Retinal pigment epithelial cell (primary cell): ENCODE data around the gene CHMP6.

Experiments
- DNase-seq: peaks from one replicate; pipeline ENCODE4 v3.0.0-alpha.2; 2010; ENCODE audit warnings: low read depth
- H3K4me3 ChIP-seq: 2 replicates; pipeline ENCODE4 v1.5.1; 2011; ENCODE audit warnings: mild to moderate bottlenecking, low read length, control low read depth, moderate library complexity
- TF ChIP-seq, protein P1 (sequence below): conservative IDR thresholded peaks from 2 replicates; pipeline ENCODE4 v1.5.1; 2011; ENCODE audit warnings: low read depth, low read length, control low read depth, inconsistent platforms

Gene CHMP6

DNA sequence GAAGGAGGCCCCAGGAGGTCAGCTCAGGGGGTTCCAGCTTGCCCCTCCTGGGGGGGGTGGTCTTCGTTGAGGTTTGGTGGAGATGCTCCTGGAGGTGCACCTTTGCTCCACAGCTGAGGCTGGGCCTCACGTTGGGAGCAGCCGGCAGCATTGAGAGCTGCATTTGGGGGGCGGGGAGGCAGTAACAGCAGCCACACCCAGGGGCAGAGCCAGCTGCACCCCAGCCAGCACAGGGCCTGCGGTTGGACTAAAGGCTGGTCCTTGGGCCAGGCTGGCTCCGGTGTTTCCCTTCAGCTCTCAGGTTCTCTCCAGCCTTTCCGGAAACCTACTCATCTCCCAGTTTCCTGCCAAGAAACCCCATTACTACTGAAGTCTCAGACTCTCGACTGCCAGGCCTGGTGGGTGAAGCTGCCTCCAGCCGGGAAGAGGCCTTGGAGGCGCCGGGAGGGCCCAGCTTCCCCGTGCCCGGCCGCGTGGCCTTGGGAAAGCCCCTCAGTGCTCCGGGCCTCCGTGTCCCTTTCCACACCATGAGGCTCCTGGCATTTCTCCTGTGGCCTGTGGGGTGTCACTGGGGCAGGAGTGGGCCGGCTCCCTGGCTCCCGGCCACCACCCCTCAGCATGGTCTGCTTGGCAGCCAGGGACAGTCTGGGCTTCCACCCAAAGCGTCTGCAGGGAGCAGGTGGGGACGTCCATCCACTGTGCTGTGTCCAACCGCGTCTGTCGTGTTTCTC, 29.3 kb downstream of the CHMP6 start:
- no peak for DNase-seq
- H3K4me3 ChIP-seq: no peak overlapping the region
- TF ChIP-seq, protein P1, sequence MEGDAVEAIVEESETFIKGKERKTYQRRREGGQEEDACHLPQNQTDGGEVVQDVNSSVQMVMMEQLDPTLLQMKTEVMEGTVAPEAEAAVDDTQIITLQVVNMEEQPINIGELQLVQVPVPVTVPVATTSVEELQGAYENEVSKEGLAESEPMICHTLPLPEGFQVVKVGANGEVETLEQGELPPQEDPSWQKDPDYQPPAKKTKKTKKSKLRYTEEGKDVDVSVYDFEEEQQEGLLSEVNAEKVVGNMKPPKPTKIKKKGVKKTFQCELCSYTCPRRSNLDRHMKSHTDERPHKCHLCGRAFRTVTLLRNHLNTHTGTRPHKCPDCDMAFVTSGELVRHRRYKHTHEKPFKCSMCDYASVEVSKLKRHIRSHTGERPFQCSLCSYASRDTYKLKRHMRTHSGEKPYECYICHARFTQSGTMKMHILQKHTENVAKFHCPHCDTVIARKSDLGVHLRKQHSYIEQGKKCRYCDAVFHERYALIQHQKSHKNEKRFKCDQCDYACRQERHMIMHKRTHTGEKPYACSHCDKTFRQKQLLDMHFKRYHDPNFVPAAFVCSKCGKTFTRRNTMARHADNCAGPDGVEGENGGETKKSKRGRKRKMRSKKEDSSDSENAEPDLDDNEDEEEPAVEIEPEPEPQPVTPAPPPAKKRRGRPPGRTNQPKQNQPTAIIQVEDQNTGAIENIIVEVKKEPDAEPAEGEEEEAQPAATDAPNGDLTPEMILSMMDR: no peak

DNA sequence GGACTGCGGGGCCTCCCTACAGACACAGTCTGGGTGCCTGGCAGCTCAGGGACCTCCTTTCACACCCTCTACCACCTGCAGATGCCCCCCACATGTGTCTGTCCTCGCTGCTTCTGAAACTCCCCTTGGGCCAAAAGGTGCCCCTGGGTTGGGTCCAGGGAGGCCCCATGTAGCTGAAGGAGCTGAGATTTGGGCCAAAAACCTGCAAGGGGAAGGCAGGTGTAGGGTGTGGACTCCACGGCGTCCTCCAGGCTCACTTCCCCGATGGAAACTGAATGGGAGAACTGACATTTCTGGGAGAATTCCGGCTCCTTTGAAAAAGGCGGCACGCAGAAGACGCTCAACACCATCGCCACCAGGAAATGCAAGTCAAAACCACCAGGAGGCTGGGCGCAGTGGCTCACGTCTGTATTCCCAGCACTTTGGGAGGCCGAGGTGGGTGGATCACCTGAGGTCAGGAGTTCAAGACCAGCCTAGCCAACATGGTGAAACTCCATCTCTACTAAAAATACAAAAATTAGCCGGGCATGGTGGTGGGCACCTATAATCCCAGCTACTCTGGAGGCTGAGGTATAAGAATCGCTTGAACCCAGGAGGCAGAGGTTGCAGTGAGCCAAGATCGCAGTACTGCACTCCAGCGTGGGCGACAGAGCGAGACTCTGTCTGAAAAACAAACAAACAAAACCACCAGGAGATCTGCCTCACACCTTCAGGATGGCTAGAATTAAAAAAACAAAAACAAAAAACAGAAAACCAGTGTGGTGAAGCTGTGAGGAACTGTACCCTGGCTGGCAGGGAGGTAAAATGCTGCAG, 30.1 kb downstream of the CHMP6 start:
- no peak for DNase-seq
- no peak overlapping the region for H3K4me3 ChIP-seq
- TF ChIP-seq, protein P1: no peak

DNA sequence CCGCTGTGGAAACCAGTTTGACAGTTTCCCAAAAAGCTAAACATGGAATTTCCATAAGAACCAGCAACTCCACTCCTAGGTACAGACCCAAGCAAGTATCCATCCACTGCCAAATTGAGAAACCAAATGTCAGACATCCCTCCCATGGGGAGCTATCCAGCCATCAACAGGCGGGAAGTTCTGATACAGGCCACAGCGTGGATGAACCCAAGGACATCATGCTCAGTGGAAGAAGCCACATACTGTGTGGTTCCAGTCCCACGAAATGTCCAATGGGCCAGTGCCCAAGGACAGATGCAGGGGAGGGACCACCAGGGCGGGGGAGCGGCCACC, 30.7 kb downstream of the CHMP6 start:
- no peak overlapping the region for H3K4me3 ChIP-seq
- TF ChIP-seq, protein P1: no peak
- DNase-seq: no peak

DNA sequence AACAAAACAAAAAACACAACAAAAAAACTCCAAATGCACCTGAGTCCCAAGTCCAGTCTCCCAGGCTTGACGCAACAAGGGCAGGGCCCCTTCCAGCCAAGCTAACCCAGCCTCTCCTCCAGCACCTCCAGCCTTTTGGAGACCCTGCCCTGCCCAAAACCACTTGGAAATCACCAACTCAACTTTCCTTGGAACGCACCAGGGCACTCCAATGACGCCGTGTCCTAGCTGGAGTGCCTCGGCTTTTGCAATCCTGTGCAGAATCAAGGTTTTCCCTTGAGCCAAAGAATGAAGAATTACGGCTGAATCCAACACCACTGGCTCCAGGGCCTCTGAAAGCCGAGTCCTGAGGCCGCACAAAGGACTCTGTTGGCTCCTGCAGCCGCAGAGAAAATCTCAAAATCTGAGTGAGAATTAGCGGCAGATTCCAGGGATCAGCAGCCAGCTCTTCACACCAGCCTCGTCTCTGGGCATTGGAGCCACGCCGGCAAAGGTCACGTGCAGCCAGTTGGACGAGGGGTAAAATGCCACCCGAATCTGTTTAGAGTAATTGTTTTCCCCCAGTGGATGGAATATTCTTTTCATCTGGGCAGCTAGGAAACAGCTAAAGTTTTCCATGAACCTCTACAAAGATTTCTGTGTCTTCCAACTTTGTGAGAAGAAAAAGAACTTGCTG, 33.6 kb downstream of the CHMP6 start:
- no peak for DNase-seq

DNA sequence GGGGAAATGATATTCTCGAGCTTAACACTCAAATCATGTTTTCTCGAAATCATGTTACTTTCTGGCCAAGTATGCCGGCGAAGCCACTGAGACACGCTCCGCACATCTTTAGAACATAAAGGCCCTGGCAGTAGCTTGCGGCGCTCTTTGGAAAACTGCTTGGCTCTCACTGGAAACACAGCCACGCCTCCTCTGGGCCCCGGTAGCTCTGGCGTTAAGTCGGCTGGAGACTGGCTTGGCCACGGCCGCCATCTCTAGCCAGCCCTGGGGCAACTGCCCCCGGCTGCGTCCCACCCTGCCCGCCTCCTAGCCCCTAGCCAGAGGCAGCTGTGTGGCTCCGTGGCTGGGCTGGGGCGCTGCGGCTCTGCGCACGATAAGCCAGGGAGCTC, 34.1 kb downstream of the CHMP6 start:
- no peak for DNase-seq
- no peak overlapping the region for H3K4me3 ChIP-seq
- TF ChIP-seq, protein P1: no peak

More for the DNA sequence above, 33.6 kb downstream of the CHMP6 start:
- TF ChIP-seq, protein P1: no peak
- H3K4me3 ChIP-seq: no peak overlapping the region

DNA sequence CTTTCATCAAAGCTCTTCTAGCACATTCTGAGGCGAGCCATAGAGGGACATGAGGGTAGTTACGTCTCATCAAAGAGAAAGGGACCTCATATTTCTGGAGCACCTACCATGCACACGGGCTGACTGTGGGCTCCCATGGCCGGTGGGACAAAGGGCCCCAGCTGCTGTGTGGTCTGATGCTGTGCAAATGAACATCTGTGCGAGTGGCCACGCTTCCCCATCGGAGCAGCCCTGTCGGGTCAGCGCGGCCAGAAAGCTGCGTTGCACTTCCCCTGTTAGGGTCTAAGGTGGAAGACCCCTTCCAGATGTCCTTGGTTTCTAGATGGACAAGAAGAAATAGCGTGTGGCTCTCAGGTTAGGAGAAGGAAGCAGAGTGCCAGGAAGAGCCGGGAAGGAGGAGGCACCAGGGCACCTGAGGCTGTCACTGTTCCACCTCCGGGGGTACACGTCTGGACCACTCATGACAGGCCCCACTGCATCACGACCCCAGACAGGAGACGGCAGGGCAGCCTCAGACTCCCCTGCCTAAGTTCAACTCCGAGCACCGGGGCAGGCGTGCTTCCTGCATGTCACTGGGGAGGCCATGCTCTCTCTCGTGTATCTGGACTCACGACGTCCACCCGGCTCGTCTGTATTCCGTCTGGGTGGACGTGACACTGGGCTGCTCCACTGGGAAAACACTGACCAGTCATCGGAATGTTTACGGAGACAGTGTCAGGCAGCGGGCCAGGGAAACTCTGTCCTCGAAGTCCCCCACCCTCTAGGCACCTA, 34.8 kb downstream of the CHMP6 start:
- TF ChIP-seq, protein P1: no peak
- H3K4me3 ChIP-seq: no peak overlapping the region
- DNase-seq: no peak
